ENCODE results near the gene LRRC51.
"Not testable (repeated sequence)": the region's sequence is repeated elsewhere in the genome, so short reads cannot be mapped to it uniquely, and the experiment has no call there.

The LRRC51 gene

DNA sequence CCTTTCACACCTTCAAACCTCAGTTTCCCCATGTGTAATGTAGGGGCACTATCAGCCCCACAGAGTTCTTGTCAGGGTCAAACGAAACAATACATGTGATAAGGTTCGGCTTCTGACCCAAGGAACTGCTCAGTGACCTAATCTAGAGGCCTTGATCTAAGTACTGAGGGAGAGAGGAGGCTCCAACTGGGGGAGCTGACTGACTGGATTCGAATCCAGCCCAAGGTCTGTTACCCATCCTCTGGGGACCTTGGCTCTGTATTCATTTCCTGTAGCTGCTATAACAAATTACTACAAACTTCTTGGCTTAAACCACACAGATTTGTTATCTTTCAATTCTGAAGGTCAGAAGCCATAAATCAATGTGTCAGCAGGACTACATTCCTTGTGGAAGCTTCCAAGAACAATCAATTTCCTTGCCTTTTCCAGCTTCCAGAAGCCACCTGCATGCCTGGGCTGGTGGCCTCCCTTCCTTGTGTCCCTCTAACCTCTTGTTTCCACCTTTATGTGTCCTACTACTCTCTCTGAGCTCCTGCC, 42.5 kb downstream of the LRRC51 start:
- Histone ChIP-seq H3K9me3 (ENCODE audit: control insufficient read depth, insufficient read depth, low read length) (peaks cover 14% of the 10 kb centered on the region), H3K27me3 (ENCODE audit: control insufficient read depth, insufficient read depth, low read length) (no peaks in the 10 kb centered on the region)

DNA sequence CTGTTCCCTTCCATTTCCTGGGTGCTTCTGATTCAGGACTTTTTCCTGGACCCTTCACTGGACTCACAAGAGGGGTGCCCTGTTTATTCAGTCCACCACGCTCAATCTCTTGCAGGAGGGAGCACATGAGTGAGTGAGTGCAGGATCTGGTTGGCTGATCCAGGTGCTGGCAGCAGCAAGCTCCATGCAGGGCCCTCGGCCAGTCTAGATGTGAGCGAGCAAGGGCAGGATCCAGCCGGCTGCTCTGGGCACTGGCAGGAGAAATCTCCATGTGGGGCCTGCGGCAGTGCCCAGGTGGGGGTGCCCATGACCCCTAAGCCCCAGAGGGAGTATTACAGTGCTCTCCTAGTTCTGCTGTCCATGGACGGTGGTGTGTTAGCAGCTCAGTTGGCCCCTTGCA, 43.4 kb downstream of the LRRC51 start:
- Histone ChIP-seq H3K4me1 (ENCODE audit: control insufficient read depth, insufficient read depth, low read length) (no peaks in the 10 kb centered on the region), H3K9ac (ENCODE audit: low read depth, low read length) (no peak overlapping the region), H3K9me3 (ENCODE audit: control insufficient read depth, insufficient read depth, low read length) (peaks cover 20% of the 10 kb centered on the region), H3K27me3 (ENCODE audit: control insufficient read depth, insufficient read depth, low read length) (no peaks in the 10 kb centered on the region), H3K4me3 (ENCODE audit: low read depth, low read length) (no peak overlapping the region), H3K27ac (ENCODE audit: low read depth, low read length) (no peak overlapping the region), H3K36me3 (ENCODE audit: control insufficient read depth, insufficient read depth, low read length) (no peaks in the 10 kb centered on the region)

More for the DNA sequence above, 42.5 kb downstream of the LRRC51 start:
- no peaks in the 10 kb centered on the region for H3K36me3 ChIP-seq (ENCODE audit: control insufficient read depth, insufficient read depth, low read length)
- no peaks in the 10 kb centered on the region for H3K4me1 ChIP-seq (ENCODE audit: control insufficient read depth, insufficient read depth, low read length)
- no peak overlapping the region for H3K9ac ChIP-seq (ENCODE audit: low read depth, low read length)
- no peak overlapping the region for H3K27ac ChIP-seq (ENCODE audit: low read depth, low read length)
- no peak overlapping the region for H3K4me3 ChIP-seq (ENCODE audit: low read depth, low read length)

DNA sequence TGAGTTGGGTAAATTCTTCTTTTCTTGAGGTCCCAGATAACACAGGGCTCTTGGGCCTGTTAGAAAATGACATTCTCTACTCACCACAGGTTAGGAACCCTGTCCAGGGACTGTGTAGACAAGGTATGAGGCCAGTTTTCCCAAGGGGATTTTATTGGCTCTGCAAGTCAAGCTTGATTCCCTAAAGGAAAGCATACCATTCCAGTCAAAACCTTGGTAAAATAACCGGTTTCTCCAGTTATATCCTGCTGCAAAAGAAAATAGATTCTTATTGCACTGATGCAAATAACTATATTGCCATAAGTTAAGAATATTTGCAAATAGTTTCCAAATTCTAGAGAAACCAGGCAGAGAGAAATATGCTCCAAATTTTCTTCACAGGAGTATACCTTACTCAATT, 45.3 kb downstream of the LRRC51 start:
- no peak overlapping the region for H3K9ac ChIP-seq (ENCODE audit: low read depth, low read length)
- H3K36me3 ChIP-seq (ENCODE audit: control insufficient read depth, insufficient read depth, low read length) = no peaks in the 10 kb centered on the region
- no peaks in the 10 kb centered on the region for H3K4me1 ChIP-seq (ENCODE audit: control insufficient read depth, insufficient read depth, low read length)
- H3K9me3 ChIP-seq (ENCODE audit: control insufficient read depth, insufficient read depth, low read length) = peaks cover 25% of the 10 kb centered on the region
- no peak overlapping the region for H3K4me3 ChIP-seq (ENCODE audit: low read depth, low read length)
- H3K27ac ChIP-seq (ENCODE audit: low read depth, low read length) = no peak overlapping the region
- no peaks in the 10 kb centered on the region for H3K27me3 ChIP-seq (ENCODE audit: control insufficient read depth, insufficient read depth, low read length)

DNA sequence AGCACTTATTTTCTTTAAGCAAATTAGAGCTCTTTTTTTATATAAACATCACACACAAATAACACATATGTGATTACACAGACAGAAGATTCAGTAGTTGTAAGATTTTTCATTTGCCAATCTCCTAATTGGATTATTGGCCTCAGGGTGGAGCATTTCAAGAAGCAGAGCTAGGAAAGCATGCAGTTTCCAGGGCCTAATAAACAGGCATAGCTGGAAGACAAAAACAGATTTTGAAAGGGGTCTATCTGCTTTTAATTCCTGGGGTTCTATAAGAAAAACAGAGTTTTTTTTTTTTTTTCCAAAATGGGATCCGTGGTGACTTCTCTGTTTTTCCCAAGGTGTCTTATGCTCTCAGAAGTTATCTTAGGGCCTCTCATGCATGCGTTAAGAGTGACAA, 47.3 kb downstream of the LRRC51 start:
- peaks cover 25% of the 10 kb centered on the region for H3K9me3 ChIP-seq (ENCODE audit: control insufficient read depth, insufficient read depth, low read length)
- no peak overlapping the region for H3K27ac ChIP-seq (ENCODE audit: low read depth, low read length)

DNA sequence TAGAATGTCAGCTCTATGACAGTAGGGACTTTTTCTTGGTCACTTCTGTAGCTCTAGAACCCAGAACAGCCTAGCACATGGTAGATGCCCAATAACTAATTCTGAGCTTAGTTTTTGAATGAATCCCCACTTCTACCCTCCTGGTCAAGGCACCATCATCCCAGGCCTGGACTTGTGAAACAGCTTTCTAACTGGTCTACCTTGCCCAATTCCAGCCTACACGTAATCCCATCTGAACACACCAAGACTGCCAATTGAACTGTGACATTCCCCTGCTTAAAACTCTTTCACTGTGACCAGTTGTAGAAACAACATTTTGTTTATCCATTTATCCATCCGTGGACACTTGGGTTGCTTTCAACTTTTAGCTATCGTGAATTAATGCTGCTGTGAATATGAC, 48.7 kb downstream of the LRRC51 start:
- H3K27ac ChIP-seq (ENCODE audit: low read depth, low read length) = no peak overlapping the region
- no peak overlapping the region for H3K9ac ChIP-seq (ENCODE audit: low read depth, low read length)
- H3K4me3 ChIP-seq (ENCODE audit: low read depth, low read length) = no peak overlapping the region
- no peaks in the 10 kb centered on the region for H3K36me3 ChIP-seq (ENCODE audit: control insufficient read depth, insufficient read depth, low read length)
- peaks cover 22% of the 10 kb centered on the region for H3K9me3 ChIP-seq (ENCODE audit: control insufficient read depth, insufficient read depth, low read length)
- no peaks in the 10 kb centered on the region for H3K4me1 ChIP-seq (ENCODE audit: control insufficient read depth, insufficient read depth, low read length)
- H3K27me3 ChIP-seq (ENCODE audit: control insufficient read depth, insufficient read depth, low read length) = peaks cover 5% of the 10 kb centered on the region; the same call in 1 of the 2 replicates

More for the DNA sequence above, 47.3 kb downstream of the LRRC51 start:
- Histone ChIP-seq H3K27me3 (ENCODE audit: control insufficient read depth, insufficient read depth, low read length) (peaks cover 5% of the 10 kb centered on the region; the same call in 1 of the 2 replicates), H3K36me3 (ENCODE audit: control insufficient read depth, insufficient read depth, low read length) (no peaks in the 10 kb centered on the region), H3K4me3 (ENCODE audit: low read depth, low read length) (no peak overlapping the region), H3K4me1 (ENCODE audit: control insufficient read depth, insufficient read depth, low read length) (no peaks in the 10 kb centered on the region), H3K9ac (ENCODE audit: low read depth, low read length) (no peak overlapping the region)

DNA sequence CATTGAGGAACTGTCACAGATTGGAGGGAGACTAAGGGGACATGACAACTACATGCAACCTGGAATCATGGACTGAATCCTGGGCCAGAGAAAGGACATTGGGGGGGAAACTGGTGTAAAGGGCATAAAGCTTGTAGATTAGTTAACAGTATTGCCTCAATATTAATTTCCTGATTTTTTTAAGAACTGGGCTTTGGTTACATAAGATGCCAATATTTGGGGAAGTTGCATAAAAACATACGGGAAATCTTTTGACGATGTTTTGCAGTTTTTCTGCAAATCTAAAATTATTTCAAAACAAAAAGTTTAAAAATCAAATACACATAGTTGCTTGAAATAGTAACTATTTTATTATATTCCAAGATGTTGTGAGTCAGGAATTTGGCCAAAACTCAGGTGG, 52.0 kb downstream of the LRRC51 start:
- Histone ChIP-seq H3K9me3 (ENCODE audit: control insufficient read depth, insufficient read depth, low read length) (peaks cover 17% of the 10 kb centered on the region), H3K4me3 (ENCODE audit: low read depth, low read length) (no peak overlapping the region), H3K4me1 (ENCODE audit: control insufficient read depth, insufficient read depth, low read length) (no peaks in the 10 kb centered on the region), H3K36me3 (ENCODE audit: control insufficient read depth, insufficient read depth, low read length) (no peaks in the 10 kb centered on the region), H3K9ac (ENCODE audit: low read depth, low read length) (no peak overlapping the region), H3K27ac (ENCODE audit: low read depth, low read length) (no peak overlapping the region), H3K27me3 (ENCODE audit: control insufficient read depth, insufficient read depth, low read length) (peaks cover 5% of the 10 kb centered on the region; the same call in 1 of the 2 replicates)

DNA sequence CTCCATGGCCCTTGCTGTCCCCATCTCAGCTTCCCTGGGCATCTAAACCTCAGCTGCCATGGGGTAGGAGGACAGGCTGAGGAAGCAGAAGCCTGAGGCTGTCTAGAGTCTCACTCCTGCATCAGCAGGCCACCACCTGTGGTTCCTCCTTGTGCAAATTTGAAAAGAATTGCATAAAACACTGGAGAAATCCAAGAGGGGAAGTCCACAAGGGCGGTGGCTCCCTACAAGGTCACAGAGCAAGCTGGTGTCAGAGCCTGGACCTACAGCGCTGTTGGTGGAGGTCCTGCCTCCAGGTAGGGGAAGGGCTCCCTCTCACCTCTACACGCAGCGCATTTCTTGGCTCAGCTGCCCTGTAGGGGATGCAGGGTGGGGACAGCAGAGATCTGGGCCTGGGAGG, 54.8 kb downstream of the LRRC51 start, which contains the start of gene FOLR3:
FOLR3 (plus strand) TSS at position 253 of the 400 bp plus-strand sequence. CDS start 228 bp downstream, outside the sequence.
- H3K27ac ChIP-seq (ENCODE audit: low read depth, low read length); H3K4me3 ChIP-seq (ENCODE audit: low read depth, low read length); H3K36me3 ChIP-seq (ENCODE audit: control insufficient read depth, insufficient read depth, low read length); H3K27me3 ChIP-seq (ENCODE audit: control insufficient read depth, insufficient read depth, low read length); H3K9ac ChIP-seq (ENCODE audit: low read depth, low read length); H3K9me3 ChIP-seq (ENCODE audit: control insufficient read depth, insufficient read depth, low read length); H3K4me1 ChIP-seq (ENCODE audit: control insufficient read depth, insufficient read depth, low read length): not testable (repeated sequence)

DNA sequence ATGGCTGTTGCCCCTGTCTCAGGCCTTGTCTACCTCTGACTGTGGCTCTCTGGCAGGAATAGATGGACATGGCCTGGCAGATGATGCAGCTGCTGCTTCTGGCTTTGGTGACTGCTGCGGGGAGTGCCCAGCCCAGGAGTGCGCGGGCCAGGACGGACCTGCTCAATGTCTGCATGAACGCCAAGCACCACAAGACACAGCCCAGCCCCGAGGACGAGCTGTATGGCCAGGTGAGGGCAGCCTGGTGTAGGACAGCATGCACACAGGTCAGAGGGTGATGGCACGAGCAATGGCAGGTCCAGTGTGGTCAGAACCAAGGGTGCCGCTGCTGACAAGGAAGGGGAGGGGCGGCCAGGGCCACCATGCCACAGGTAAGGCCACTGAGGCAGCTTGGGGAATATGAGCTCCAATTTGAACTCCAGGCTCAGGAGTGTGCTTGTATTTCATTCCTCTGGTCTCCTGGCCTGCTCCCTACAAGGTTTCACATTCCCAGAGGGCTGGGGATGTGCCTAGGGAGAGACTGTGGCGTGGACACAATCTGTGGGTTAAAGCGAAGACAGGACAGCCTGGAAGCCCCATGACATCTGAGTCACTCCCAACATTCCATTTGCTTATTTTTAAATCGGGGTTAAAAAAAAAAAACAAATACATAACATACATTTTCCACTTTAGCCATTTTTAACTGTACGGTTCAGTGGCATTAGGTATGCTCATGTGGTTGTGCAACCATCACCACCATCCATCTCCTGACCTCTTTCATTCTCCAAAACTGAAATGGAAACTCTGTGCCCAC, 55.4 kb downstream of the LRRC51 start:
- H3K27ac ChIP-seq (ENCODE audit: low read depth, low read length) = no peak overlapping the region
- H3K9ac ChIP-seq (ENCODE audit: low read depth, low read length) = no peak overlapping the region
- no peaks in the 10 kb centered on the region for H3K36me3 ChIP-seq (ENCODE audit: control insufficient read depth, insufficient read depth, low read length)
- H3K9me3 ChIP-seq (ENCODE audit: control insufficient read depth, insufficient read depth, low read length) = no peaks in the 10 kb centered on the region
- peaks cover 2% of the 10 kb centered on the region; the same call in 1 of the 2 replicates for H3K4me1 ChIP-seq (ENCODE audit: control insufficient read depth, insufficient read depth, low read length)
- H3K4me3 ChIP-seq (ENCODE audit: low read depth, low read length) = no peak overlapping the region
- H3K27me3 ChIP-seq (ENCODE audit: control insufficient read depth, insufficient read depth, low read length) = peaks cover 5% of the 10 kb centered on the region; the same call in 1 of the 2 replicates

DNA sequence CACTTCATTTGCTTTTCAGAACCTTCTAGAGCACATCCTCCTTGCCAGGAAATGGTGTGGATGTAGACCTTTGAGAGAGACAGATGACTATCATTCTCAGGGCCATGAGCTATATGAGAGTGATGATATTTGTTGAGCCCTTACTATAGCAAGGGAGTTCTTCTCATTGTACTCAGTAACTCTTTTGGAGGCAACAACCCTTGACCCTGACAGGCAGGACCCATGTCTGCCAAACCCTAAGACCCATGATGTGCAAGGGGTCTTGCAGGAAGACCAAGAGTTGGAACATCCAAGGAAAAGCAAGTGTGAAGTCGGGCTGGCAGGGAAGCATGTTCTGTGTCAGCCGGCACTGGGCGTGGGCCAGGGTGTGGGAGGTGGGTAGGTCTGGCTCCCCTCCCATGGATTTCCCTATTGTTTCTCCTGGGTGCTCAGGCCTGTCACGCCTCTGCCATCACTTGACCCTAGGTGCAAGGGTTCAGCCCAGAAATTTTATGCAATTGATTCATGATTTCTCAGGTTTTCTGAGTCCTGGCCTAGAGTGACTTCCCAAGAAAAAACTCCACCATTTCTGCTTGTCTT, 56.1 kb downstream of the LRRC51 start:
- Histone ChIP-seq H3K4me3 (ENCODE audit: low read depth, low read length) (no peak overlapping the region), H3K27ac (ENCODE audit: low read depth, low read length) (no peak overlapping the region), H3K27me3 (ENCODE audit: control insufficient read depth, insufficient read depth, low read length) (peaks cover 5% of the 10 kb centered on the region; the same call in 1 of the 2 replicates)

DNA sequence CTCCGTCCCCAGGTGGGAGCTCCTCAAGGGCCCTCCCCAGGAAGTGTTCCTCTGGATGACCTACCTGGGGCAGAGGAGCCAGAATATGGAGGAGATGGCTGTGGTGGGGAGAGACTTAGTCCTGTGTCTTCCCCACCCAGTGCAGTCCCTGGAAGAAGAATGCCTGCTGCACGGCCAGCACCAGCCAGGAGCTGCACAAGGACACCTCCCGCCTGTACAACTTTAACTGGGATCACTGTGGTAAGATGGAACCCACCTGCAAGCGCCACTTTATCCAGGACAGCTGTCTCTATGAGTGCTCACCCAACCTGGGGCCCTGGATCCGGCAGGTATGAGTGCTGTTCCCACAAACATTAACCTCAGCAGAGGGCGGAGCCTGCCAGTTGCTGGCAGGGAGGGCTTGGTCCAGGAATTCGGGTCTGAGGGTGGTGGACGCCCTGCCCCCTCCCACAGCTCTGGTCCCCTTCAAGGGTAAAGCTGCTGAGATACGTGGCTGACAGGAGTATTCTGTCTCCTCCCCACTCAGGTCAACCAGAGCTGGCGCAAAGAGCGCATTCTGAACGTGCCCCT, 58.3 kb downstream of the LRRC51 start:
- no peak overlapping the region for H3K27ac ChIP-seq (ENCODE audit: low read depth, low read length)
- H3K9me3 ChIP-seq (ENCODE audit: control insufficient read depth, insufficient read depth, low read length) = no peaks in the 10 kb centered on the region
- H3K36me3 ChIP-seq (ENCODE audit: control insufficient read depth, insufficient read depth, low read length) = no peaks in the 10 kb centered on the region
- H3K4me3 ChIP-seq (ENCODE audit: low read depth, low read length) = no peak overlapping the region
- no peak overlapping the region for H3K9ac ChIP-seq (ENCODE audit: low read depth, low read length)
- H3K4me1 ChIP-seq (ENCODE audit: control insufficient read depth, insufficient read depth, low read length) = peaks cover 4% of the 10 kb centered on the region; the same call in 1 of the 2 replicates
- H3K27me3 ChIP-seq (ENCODE audit: control insufficient read depth, insufficient read depth, low read length) = no peaks in the 10 kb centered on the region

More for the DNA sequence above, 56.1 kb downstream of the LRRC51 start:
- H3K4me1 ChIP-seq (ENCODE audit: control insufficient read depth, insufficient read depth, low read length) = peaks cover 4% of the 10 kb centered on the region; the same call in 1 of the 2 replicates
- H3K36me3 ChIP-seq (ENCODE audit: control insufficient read depth, insufficient read depth, low read length) = no peaks in the 10 kb centered on the region
- H3K9me3 ChIP-seq (ENCODE audit: control insufficient read depth, insufficient read depth, low read length) = no peaks in the 10 kb centered on the region
- no peak overlapping the region for H3K9ac ChIP-seq (ENCODE audit: low read depth, low read length)

All from HUES48 (cell line).